SK-N-SH (cell line): ENCODE results near the gene TNFRSF12A. TPM values are rescaled to one million over a fixed set of nuclear protein-coding genes. Genes with fewer than 3 reads are reported as not detected.

Experiments used
- CTCF ChIA-PET: fragments of 300-600, 350-600 bp; formaldehyde crosslinking; extraction: SDS; loops from one replicate; lab custom pipeline; 2021; lab: Yijun Ruan, JAX
- POLR2A ChIA-PET: fragments of 350-600 bp; sonication (Branson Sonifier 250); formaldehyde crosslinking; extraction: SDS; loops from one replicate; lab custom pipeline; 2020; ENCODE audit warnings: antibody characterized with exemption, inconsistent platforms; lab: Yijun Ruan, JAX
- DNase-seq: peaks from one replicate; pipeline ENCODE4 v3.0.0; 2012
- H2AFZ ChIP-seq: fragments of 200-600 bp; sonication (generic); 2 replicates; pipeline ENCODE4 v1.8.1; 2016; ENCODE audit warnings: antibody characterized with exemption, mild to moderate bottlenecking, low read depth
- H3F3A ChIP-seq: fragments of 200-600 bp; sonication (generic); replicated peaks from 2 replicates; pipeline ENCODE3; 2016; ENCODE audit warnings: antibody characterized with exemption, mild to moderate bottlenecking; ENCODE audit not compliant: insufficient read depth
- H3K27ac ChIP-seq, 2 experiments: fragments of 200-500 bp in 1 of 2; fragments of 200-600 bp in 1 of 2; sonication (Bioruptor generic) in 1 of 2; sonication (generic), shearing (Covaris generic) in 1 of 2; 2 replicates each; pipeline versions ENCODE4 v1.5.1 to v1.6.1; 2014 to 2016; ENCODE audit warnings: low read depth in 2 of 2, inconsistent platforms in 1 of 2, low read length in 1 of 2, mild to moderate bottlenecking in 1 of 2, mixed read lengths in 1 of 2
- H3K27me3 ChIP-seq: fragments of 200-600 bp; sonication (generic), shearing (Covaris generic); 2 replicates; pipeline ENCODE4 v1.6.1; 2016; ENCODE audit warnings: mixed run types; ENCODE audit not compliant: insufficient read depth
- H3K36me3 ChIP-seq, 2 experiments: fragments of 200-500 bp in 1 of 2; fragments of 200-600 bp in 1 of 2; sonication (Bioruptor generic) in 1 of 2; sonication (generic) in 1 of 2; replicated peaks in 1 of 2; 2 replicates each; pipeline versions ENCODE3 to v1.5.1; 2014 to 2016; ENCODE audit warnings: low read length in 1 of 2, mild to moderate bottlenecking in 1 of 2; ENCODE audit not compliant: insufficient read depth in 2 of 2, control insufficient read depth in 1 of 2
- H3K4me1 ChIP-seq, 2 experiments: fragments of 200-500 bp in 1 of 2; fragments of 200-600 bp in 1 of 2; sonication (Bioruptor generic) in 1 of 2; sonication (generic), shearing (Covaris generic) in 1 of 2; 2 replicates each; pipeline versions ENCODE4 v1.5.1 to v1.6.1; 2014 to 2016; ENCODE audit warnings: low read depth in 1 of 2, low read length in 1 of 2, mixed run types in 1 of 2; ENCODE audit not compliant: insufficient read depth in 2 of 2, control insufficient read depth in 1 of 2
- H3K4me2 ChIP-seq: fragments of 200-600 bp; sonication (generic), shearing (Covaris generic); 2 replicates; pipeline ENCODE4 v1.6.1; 2017; ENCODE audit warnings: mixed run types
- H3K4me3 ChIP-seq, 2 experiments: fragments of 200-500 bp in 1 of 2; fragments of 200-600 bp in 1 of 2; sonication (Bioruptor generic) in 1 of 2; sonication (generic), shearing (Covaris generic) in 1 of 2; 2 replicates each; pipeline versions ENCODE4 v1.5.1 to v1.8.1; 2014 to 2016; ENCODE audit warnings: low read depth in 2 of 2, inconsistent platforms in 1 of 2, low read length in 1 of 2, mild to moderate bottlenecking in 1 of 2, mixed read lengths in 1 of 2, moderate library complexity in 1 of 2
- H3K79me2 ChIP-seq: fragments of 200-600 bp; sonication (generic); 2 replicates; pipeline ENCODE4 v1.8.1; 2017; ENCODE audit warnings: mild to moderate bottlenecking; ENCODE audit not compliant: insufficient read depth
- H3K9ac ChIP-seq: fragments of 200-600 bp; sonication (generic); 2 replicates; pipeline ENCODE4 v1.6.1; 2017; ENCODE audit warnings: mixed run types
- H3K9me2 ChIP-seq: fragments of 200-600 bp; sonication (generic); 2 replicates; pipeline ENCODE4 v1.6.1; 2017; ENCODE audit warnings: mixed run types
- H3K9me3 ChIP-seq: fragments of 200-600 bp; sonication (generic); 2 replicates; pipeline ENCODE4 v1.6.1; 2017; ENCODE audit warnings: mixed run types, mild to moderate bottlenecking, moderate library complexity
- H4K20me1 ChIP-seq: fragments of 200-600 bp; sonication (generic); 2 replicates; pipeline ENCODE4 v1.6.1; 2017; ENCODE audit warnings: mild to moderate bottlenecking, mixed run types; ENCODE audit not compliant: insufficient read depth
- CHD2 ChIP-seq: fragments of 150-350 bp; IDR thresholded peaks from 2 replicates; pipeline ENCODE4 v1.6.1; 2018; ENCODE audit warnings: low read length; ENCODE audit not compliant: partially characterized antibody
- EP300 ChIP-seq, 2 experiments: IDR thresholded peaks; 2 replicates each; pipeline versions ENCODE4 v1.4.0 to v1.6.1; 2012; ENCODE audit warnings: borderline replicate concordance in 1 of 2, low read depth in 1 of 2, low read length in 1 of 2
- EZH2phosphoT487 ChIP-seq: fragments of 200-600 bp; sonication (generic); IDR thresholded peaks from 2 replicates; pipeline ENCODE4 v1.6.1; 2017; ENCODE audit warnings: low read depth, mixed run types, mild to moderate bottlenecking, antibody characterized with exemption, moderate library complexity, borderline replicate concordance
- FOSL2 ChIP-seq: IDR thresholded peaks from 2 replicates; pipeline ENCODE4 v1.4.0; 2012; ENCODE audit warnings: low read depth, mild to moderate bottlenecking, moderate library complexity, borderline replicate concordance
- GABPA ChIP-seq: IDR thresholded peaks from 2 replicates; pipeline ENCODE4 v1.4.0; 2012; ENCODE audit warnings: low read depth, mild to moderate bottlenecking
- GATA2 ChIP-seq: sonication (generic); formaldehyde crosslinking; IDR thresholded peaks from 2 replicates; pipeline ENCODE4 v1.5.0; 2020; ENCODE audit warnings: mild to moderate bottlenecking, missing genetic modification reagents
- JUND ChIP-seq: IDR thresholded peaks from 2 replicates; pipeline ENCODE4 v1.4.0; 2012
- MXI1 ChIP-seq: IDR thresholded peaks from 2 replicates; pipeline ENCODE4 v1.6.1; 2012; ENCODE audit warnings: mild to moderate bottlenecking, low read depth, low read length, improper control_type of control experiment
- NFIC ChIP-seq: IDR thresholded peaks from 2 replicates; pipeline ENCODE4 v1.4.0; 2012; ENCODE audit warnings: borderline replicate concordance
- NRF1 ChIP-seq: IDR thresholded peaks from 2 replicates; pipeline ENCODE4 v1.6.1; 2012; ENCODE audit warnings: low read depth, mild to moderate bottlenecking, low read length
- RAD21 ChIP-seq: IDR thresholded peaks from 2 replicates; pipeline ENCODE4 v1.6.1; 2012; ENCODE audit warnings: mild to moderate bottlenecking, low read length
- RCOR1 ChIP-seq: fragments of 150-350 bp; IDR thresholded peaks from 2 replicates; pipeline ENCODE4 v1.6.1; 2017; ENCODE audit warnings: antibody characterized with exemption, low read length
- SMC3 ChIP-seq: IDR thresholded peaks from 2 replicates; pipeline ENCODE4 v1.6.1; 2012; ENCODE audit warnings: low read depth, low read length, improper control_type of control experiment
- TCF12 ChIP-seq: IDR thresholded peaks from 2 replicates; pipeline ENCODE4 v1.4.0; 2012
- TEAD4 ChIP-seq: IDR thresholded peaks from 2 replicates; pipeline ENCODE4 v1.4.0; 2012; ENCODE audit warnings: mild to moderate bottlenecking, borderline replicate concordance; ENCODE audit not compliant: insufficient read depth
- YY1 ChIP-seq: IDR thresholded peaks from 2 replicates; pipeline ENCODE4 v1.4.0; 2012; ENCODE audit warnings: low read depth, mild to moderate bottlenecking
- WGBS: methylation state at CpG from one replicate; pipeline ENCODE4 v1.1.6; 2017; ENCODE audit warnings: low lambda C conversion rate; 5-methylcytosine and 5-hydroxymethylcytosine counted together
- polyA plus RNA-seq, 3 experiments: library from polyadenylated mRNA; depleted of rRNA; stranded (reverse); fragments of >200 nt; gene quantifications; 2 replicates each; pipeline ENCODE4 v1.2.3, GENCODE V29; 2012
- TF ChIP-seq, protein P1 (sequence below): IDR thresholded peaks from 2 replicates; pipeline ENCODE4 v1.6.1; 2012; ENCODE audit warnings: mild to moderate bottlenecking, low read depth, low read length, moderate library complexity
- TF ChIP-seq, protein P2 (sequence below): IDR thresholded peaks from 2 replicates; pipeline ENCODE4 v1.4.0; 2012; ENCODE audit warnings: low read depth
- TF ChIP-seq, protein P3 (sequence below): IDR thresholded peaks from 2 replicates; pipeline ENCODE4 v1.4.0; 2012; ENCODE audit warnings: low read depth, borderline replicate concordance
- TF ChIP-seq, protein P4 (sequence below): fragments of 150-350 bp; IDR thresholded peaks from 2 replicates; pipeline ENCODE4 v1.6.1; 2016; ENCODE audit warnings: mild to moderate bottlenecking, low read depth, low read length
- TF ChIP-seq, protein P5 (sequence below): IDR thresholded peaks from 2 replicates; pipeline ENCODE4; 2012

TNFRSF12A gene
- polyA plus RNA-seq, 1 of the 3 experiments (the other 2 are of a cell fraction) = 374 TPM

DNA sequence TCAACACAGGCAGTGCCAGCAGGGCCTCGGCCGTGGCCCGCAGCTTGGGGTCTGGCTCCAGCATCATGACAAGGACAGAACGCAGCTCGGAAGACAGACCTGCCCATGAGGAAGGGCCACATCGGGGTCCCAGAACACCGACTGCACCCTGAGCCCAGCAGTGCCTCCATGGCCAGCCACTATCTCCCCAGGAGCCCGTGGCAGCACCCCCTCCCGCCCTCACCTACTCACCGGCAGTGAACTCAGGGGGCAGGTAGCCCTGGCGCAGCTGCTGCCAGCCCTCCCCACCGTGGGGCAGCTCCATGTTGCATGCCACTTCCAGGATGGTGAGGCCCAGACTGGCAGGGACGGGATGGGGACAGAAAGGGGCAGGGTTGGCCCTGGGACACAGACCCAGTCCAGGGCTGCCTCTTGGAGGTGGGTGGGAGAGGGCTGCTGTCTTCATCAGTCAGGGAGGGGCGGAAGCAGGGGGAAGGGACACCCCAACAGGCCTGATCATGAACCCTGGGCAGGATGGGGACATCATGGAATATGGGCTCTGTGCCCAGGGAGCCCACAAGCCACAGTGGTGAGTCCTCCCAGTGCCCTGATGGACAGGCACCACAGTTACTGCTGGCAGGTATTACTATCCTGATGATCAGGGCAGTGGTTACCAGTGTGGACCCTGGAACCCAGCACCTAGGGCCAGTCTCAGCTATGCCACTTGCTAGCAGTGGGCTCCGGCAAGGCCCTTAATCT is 45.7 kb upstream of the TNFRSF12A start (continued):
- TF ChIP-seq, protein P1, sequence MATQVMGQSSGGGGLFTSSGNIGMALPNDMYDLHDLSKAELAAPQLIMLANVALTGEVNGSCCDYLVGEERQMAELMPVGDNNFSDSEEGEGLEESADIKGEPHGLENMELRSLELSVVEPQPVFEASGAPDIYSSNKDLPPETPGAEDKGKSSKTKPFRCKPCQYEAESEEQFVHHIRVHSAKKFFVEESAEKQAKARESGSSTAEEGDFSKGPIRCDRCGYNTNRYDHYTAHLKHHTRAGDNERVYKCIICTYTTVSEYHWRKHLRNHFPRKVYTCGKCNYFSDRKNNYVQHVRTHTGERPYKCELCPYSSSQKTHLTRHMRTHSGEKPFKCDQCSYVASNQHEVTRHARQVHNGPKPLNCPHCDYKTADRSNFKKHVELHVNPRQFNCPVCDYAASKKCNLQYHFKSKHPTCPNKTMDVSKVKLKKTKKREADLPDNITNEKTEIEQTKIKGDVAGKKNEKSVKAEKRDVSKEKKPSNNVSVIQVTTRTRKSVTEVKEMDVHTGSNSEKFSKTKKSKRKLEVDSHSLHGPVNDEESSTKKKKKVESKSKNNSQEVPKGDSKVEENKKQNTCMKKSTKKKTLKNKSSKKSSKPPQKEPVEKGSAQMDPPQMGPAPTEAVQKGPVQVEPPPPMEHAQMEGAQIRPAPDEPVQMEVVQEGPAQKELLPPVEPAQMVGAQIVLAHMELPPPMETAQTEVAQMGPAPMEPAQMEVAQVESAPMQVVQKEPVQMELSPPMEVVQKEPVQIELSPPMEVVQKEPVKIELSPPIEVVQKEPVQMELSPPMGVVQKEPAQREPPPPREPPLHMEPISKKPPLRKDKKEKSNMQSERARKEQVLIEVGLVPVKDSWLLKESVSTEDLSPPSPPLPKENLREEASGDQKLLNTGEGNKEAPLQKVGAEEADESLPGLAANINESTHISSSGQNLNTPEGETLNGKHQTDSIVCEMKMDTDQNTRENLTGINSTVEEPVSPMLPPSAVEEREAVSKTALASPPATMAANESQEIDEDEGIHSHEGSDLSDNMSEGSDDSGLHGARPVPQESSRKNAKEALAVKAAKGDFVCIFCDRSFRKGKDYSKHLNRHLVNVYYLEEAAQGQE = no peak
- no peak for TF ChIP-seq TEAD4
- TF ChIP-seq, all 33 proteins: peak for 0

DNA sequence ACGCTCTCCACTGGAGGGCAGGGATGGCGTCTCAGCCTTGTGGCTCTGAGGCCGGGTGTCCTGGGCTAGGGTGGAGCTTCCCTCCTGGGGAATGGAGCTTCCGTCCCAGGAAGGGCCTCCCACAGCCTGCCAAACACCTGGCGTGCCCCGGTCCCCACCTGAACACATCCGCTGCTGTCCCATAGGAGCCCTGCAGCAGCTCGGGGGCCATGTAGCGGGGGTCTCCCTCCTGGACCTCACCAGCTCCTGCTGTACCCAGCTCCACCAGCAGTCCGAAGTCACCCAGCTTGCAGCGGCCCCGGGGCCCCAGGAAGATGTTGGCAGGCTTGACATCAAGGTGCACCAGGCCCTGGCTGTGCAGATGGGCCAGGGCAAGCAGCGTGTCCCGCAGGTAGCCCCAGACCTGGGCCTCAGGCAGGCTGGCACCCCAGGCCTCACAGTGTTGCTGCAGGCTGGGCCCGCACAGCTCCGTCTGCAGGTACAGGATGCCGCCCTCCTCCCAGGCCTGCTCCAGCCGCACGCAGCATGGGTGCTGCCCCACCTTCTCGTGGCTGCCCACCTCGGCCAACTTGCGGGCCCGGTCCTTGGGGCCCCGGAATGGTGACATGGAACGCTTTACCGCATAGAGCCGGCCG is 44.9 kb upstream of the TNFRSF12A start:
- Histone ChIP-seq H3K36me3 (no peaks in the 10 kb centered on the region), H3K79me2 (peaks cover 13% of the 10 kb centered on the region; the same call in 1 of the 2 replicates), H3K9ac (no peak overlapping the region), H2AFZ (no peak overlapping the region), H3F3A (peaks cover 8% of the 10 kb centered on the region), H4K20me1 (peaks cover 28% of the 10 kb centered on the region; the same call in 1 of the 2 replicates), H3K4me3 (no peak overlapping the region), H3K9me3 (no peaks in the 10 kb centered on the region), H3K9me2 (no peaks in the 10 kb centered on the region), H3K27ac (no peak overlapping the region), H3K4me2 (no peak overlapping the region), H3K27me3 (no peaks in the 10 kb centered on the region), H3K4me1 (peaks cover 0 to 34% of the 10 kb centered on the region in 2 experiments; a peak in 1 of 4 replicates)
- ChIA-PET CTCF (interaction anchor here (0.8 to 1.6 kb wide), 4 partner anchors 11 to 58 kb away, joined by 3 to 6 read pairs (median 3); partner anchors contain the start of gene KREMEN2), POLR2A (no interaction called here)
- TF ChIP-seq, protein P2, sequence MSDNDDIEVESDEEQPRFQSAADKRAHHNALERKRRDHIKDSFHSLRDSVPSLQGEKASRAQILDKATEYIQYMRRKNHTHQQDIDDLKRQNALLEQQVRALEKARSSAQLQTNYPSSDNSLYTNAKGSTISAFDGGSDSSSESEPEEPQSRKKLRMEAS = no peak
- no peak for TF ChIP-seq TCF12
- no peak for TF ChIP-seq GABPA
- no peak for TF ChIP-seq EZH2phosphoT487
- no peak for TF ChIP-seq CHD2
- TF ChIP-seq MXI1 = no peak
- no peak for TF ChIP-seq NRF1
- TF ChIP-seq, protein P3, sequence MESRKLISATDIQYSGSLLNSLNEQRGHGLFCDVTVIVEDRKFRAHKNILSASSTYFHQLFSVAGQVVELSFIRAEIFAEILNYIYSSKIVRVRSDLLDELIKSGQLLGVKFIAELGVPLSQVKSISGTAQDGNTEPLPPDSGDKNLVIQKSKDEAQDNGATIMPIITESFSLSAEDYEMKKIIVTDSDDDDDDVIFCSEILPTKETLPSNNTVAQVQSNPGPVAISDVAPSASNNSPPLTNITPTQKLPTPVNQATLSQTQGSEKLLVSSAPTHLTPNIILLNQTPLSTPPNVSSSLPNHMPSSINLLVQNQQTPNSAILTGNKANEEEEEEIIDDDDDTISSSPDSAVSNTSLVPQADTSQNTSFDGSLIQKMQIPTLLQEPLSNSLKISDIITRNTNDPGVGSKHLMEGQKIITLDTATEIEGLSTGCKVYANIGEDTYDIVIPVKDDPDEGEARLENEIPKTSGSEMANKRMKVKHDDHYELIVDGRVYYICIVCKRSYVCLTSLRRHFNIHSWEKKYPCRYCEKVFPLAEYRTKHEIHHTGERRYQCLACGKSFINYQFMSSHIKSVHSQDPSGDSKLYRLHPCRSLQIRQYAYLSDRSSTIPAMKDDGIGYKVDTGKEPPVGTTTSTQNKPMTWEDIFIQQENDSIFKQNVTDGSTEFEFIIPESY = no peak
- TF ChIP-seq TEAD4 = no peak
- no peak for TF ChIP-seq YY1
- TF ChIP-seq, protein P4, sequence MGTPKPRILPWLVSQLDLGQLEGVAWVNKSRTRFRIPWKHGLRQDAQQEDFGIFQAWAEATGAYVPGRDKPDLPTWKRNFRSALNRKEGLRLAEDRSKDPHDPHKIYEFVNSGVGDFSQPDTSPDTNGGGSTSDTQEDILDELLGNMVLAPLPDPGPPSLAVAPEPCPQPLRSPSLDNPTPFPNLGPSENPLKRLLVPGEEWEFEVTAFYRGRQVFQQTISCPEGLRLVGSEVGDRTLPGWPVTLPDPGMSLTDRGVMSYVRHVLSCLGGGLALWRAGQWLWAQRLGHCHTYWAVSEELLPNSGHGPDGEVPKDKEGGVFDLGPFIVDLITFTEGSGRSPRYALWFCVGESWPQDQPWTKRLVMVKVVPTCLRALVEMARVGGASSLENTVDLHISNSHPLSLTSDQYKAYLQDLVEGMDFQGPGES = no peak
- TF ChIP-seq EP300 (IDR thresholded peaks at IDR 0.05; ENCODE audit: borderline replicate concordance in 1 of 2, low read depth in 1 of 2, low read length in 1 of 2) = no peak
- no peak for TF ChIP-seq FOSL2
- TF ChIP-seq, protein P5, sequence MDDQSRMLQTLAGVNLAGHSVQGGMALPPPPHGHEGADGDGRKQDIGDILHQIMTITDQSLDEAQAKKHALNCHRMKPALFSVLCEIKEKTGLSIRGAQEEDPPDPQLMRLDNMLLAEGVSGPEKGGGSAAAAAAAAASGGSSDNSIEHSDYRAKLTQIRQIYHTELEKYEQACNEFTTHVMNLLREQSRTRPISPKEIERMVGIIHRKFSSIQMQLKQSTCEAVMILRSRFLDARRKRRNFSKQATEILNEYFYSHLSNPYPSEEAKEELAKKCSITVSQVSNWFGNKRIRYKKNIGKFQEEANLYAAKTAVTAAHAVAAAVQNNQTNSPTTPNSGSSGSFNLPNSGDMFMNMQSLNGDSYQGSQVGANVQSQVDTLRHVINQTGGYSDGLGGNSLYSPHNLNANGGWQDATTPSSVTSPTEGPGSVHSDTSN = no peak
- no peak for TF ChIP-seq NFIC
- no peak for TF ChIP-seq RCOR1
- no peak for TF ChIP-seq GATA2
- TF ChIP-seq RAD21 = no peak
- TF ChIP-seq JUND = no peak
- no peak for TF ChIP-seq SMC3
- WGBS = 94% methylated on average over 7 of the region's 28 CpGs
- DNase-seq = no peak
